ENCODE data around the gene NELFB. TPM values are rescaled to one million over a fixed set of nuclear protein-coding genes. Genes with fewer than 3 reads are reported as not detected.

The NELFB gene
- total and polyA plus RNA-seq, 4 donors, result 4.7 to 24.6 (median 18.1) TPM

DNA sequence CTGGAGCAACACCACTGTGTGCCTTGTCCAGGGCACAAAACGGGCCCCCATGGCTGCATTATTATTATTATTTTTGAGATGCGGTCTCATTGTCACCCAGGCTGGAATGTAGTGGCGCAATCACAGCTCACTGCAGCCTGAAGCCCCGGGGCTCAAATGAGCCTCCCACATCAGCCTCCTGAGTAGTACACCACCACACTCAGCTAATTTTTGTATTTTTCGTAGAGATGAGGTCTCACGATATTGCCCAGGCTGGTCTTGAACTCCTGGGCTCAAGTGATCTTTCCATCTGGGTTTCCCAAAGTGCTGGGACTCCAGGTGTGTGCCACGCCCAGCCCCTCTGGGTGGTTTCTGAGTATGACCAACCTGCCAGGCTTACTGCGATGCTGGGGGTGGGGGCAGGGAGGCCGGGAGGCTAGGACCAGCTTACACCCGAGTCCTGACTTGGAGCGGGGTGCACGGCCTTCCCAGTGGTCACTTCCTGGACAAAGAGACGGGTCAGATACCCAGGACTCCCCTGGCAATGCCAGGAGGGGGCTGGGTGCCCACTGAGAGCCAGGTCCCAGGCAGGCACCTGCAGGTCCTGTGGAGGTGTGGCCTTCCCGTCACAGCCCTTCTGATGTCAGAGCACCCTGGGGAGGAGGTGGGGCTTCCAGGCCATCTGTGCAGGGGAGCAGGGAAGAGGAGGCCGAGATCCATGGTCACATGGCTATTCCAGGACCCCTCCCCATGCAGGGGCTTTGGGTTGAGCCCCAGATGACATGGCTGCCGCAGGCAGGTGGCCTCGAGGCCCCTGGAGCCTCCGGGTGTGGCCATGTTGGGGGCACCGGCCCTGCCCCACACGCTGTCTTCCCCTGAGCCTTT, 55.3 kb downstream of the NELFB start:
- no peak for DNase-seq (ENCODE audit: low spot score)
- 76% methylated on average over 20 of the region's 20 CpGs for WGBS
- TF ChIP-seq, protein P1, sequence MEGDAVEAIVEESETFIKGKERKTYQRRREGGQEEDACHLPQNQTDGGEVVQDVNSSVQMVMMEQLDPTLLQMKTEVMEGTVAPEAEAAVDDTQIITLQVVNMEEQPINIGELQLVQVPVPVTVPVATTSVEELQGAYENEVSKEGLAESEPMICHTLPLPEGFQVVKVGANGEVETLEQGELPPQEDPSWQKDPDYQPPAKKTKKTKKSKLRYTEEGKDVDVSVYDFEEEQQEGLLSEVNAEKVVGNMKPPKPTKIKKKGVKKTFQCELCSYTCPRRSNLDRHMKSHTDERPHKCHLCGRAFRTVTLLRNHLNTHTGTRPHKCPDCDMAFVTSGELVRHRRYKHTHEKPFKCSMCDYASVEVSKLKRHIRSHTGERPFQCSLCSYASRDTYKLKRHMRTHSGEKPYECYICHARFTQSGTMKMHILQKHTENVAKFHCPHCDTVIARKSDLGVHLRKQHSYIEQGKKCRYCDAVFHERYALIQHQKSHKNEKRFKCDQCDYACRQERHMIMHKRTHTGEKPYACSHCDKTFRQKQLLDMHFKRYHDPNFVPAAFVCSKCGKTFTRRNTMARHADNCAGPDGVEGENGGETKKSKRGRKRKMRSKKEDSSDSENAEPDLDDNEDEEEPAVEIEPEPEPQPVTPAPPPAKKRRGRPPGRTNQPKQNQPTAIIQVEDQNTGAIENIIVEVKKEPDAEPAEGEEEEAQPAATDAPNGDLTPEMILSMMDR (IDR thresholded peaks at IDR 0.05; ENCODE audit: low read depth, low read length, missing input control), result no peak
- TF ChIP-seq JUND (IDR thresholded peaks at IDR 0.05) (no peak), EGR1 (IDR thresholded peaks at IDR 0.05; ENCODE audit: low read depth in 2 of 2) (no peak), GABPA (IDR thresholded peaks at IDR 0.05 in 1 of 2, conservative IDR thresholded peaks at IDR 0.05 in 1 of 2) (no peak), TAF1 (conservative IDR thresholded peaks at IDR 0.05) (no peak), YY1 (IDR thresholded peaks at IDR 0.05) (no peak), SP1 (IDR thresholded peaks at IDR 0.05) (no peak), HNF4G (IDR thresholded peaks at IDR 0.05) (no peak), FOXA1 (IDR thresholded peaks at IDR 0.05) (no peak), NR2F2 (IDR thresholded peaks at IDR 0.05) (no peak)
- TF ChIP-seq, protein P2, sequence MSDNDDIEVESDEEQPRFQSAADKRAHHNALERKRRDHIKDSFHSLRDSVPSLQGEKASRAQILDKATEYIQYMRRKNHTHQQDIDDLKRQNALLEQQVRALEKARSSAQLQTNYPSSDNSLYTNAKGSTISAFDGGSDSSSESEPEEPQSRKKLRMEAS (IDR thresholded peaks at IDR 0.05), result no peak
- TF ChIP-seq, protein P3, sequence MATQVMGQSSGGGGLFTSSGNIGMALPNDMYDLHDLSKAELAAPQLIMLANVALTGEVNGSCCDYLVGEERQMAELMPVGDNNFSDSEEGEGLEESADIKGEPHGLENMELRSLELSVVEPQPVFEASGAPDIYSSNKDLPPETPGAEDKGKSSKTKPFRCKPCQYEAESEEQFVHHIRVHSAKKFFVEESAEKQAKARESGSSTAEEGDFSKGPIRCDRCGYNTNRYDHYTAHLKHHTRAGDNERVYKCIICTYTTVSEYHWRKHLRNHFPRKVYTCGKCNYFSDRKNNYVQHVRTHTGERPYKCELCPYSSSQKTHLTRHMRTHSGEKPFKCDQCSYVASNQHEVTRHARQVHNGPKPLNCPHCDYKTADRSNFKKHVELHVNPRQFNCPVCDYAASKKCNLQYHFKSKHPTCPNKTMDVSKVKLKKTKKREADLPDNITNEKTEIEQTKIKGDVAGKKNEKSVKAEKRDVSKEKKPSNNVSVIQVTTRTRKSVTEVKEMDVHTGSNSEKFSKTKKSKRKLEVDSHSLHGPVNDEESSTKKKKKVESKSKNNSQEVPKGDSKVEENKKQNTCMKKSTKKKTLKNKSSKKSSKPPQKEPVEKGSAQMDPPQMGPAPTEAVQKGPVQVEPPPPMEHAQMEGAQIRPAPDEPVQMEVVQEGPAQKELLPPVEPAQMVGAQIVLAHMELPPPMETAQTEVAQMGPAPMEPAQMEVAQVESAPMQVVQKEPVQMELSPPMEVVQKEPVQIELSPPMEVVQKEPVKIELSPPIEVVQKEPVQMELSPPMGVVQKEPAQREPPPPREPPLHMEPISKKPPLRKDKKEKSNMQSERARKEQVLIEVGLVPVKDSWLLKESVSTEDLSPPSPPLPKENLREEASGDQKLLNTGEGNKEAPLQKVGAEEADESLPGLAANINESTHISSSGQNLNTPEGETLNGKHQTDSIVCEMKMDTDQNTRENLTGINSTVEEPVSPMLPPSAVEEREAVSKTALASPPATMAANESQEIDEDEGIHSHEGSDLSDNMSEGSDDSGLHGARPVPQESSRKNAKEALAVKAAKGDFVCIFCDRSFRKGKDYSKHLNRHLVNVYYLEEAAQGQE (IDR thresholded peaks at IDR 0.05), result no peak
- TF ChIP-seq, protein P4, sequence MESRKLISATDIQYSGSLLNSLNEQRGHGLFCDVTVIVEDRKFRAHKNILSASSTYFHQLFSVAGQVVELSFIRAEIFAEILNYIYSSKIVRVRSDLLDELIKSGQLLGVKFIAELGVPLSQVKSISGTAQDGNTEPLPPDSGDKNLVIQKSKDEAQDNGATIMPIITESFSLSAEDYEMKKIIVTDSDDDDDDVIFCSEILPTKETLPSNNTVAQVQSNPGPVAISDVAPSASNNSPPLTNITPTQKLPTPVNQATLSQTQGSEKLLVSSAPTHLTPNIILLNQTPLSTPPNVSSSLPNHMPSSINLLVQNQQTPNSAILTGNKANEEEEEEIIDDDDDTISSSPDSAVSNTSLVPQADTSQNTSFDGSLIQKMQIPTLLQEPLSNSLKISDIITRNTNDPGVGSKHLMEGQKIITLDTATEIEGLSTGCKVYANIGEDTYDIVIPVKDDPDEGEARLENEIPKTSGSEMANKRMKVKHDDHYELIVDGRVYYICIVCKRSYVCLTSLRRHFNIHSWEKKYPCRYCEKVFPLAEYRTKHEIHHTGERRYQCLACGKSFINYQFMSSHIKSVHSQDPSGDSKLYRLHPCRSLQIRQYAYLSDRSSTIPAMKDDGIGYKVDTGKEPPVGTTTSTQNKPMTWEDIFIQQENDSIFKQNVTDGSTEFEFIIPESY (IDR thresholded peaks at IDR 0.05), result no peak
- TF ChIP-seq, protein P5, sequence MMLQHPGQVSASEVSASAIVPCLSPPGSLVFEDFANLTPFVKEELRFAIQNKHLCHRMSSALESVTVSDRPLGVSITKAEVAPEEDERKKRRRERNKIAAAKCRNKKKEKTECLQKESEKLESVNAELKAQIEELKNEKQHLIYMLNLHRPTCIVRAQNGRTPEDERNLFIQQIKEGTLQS (IDR thresholded peaks at IDR 0.05), result no peak
- Histone ChIP-seq H3K9me3 (ENCODE audit: control insufficient read depth in 4 of 4, low read length in 3 of 4) (no peaks in the 10 kb centered on the region), H3K27me3 (ENCODE audit: control insufficient read depth in 4 of 4, insufficient read depth in 4 of 4, low read length in 3 of 4) (no peaks in the 10 kb centered on the region), H3K4me3 (ENCODE audit: low read depth in 1 of 3, low read length in 3 of 3) (no peak overlapping the region), H3K36me3 (ENCODE audit: control insufficient read depth in 4 of 4, insufficient read depth in 3 of 4, low read depth in 1 of 4, low read length in 3 of 4) (no peaks in the 10 kb centered on the region), H3K9ac (ENCODE audit: low read depth in 1 of 2, low read length in 2 of 2) (no peak overlapping the region), H3K4me1 (ENCODE audit: control insufficient read depth in 4 of 4, insufficient read depth in 4 of 4, low read length in 3 of 4) (peaks cover 2 to 13% (median 5%) of the 10 kb centered on the region in 4 donors), H3K27ac (ENCODE audit: low read depth in 1 of 2, low read length in 2 of 2) (no peak overlapping the region)
